NCI-H128 (cell line): ENCODE data around the gene OGA.

Source experiments
- DNase-seq: peaks from one replicate; lab custom pipeline; 2025; ENCODE audit not compliant: unreplicated experiment; lab: John Stamatoyannopoulos, UW

The OGA gene

GRCh38 chr10:101818119-101818871 lies at the start of gene OGA:
Gene OGA, minus strand, starts transcription at chr10:101818444. Its CDS starts 422 bp downstream, at chr10:101818022.
- peak; percentile 99 for DNase-seq

- DNase-seq = no peak
These were observed 49.7 kb upstream of the OGA start for GRCh38 chr10:101867931-101868330.

GRCh38 chr10:101859530-101859929 lies 41.3 kb upstream of the OGA start:
- no peak for DNase-seq

GRCh38 chr10:101858723-101859500 lies 40.7 kb upstream of the OGA start:
- DNase-seq = no peak

- DNase-seq = no peak
These were observed 39.7 kb upstream of the OGA start for GRCh38 chr10:101857802-101858476.

GRCh38 chr10:101856626-101857025 lies 38.4 kb upstream of the OGA start:
- DNase-seq = no peak

- no peak for DNase-seq
These were observed 33.3 kb upstream of the OGA start for GRCh38 chr10:101851411-101852116.

- no peak for DNase-seq
These were observed 32.5 kb upstream of the OGA start for GRCh38 chr10:101850749-101851148.

GRCh38 chr10:101848894-101849351 lies 30.7 kb upstream of the OGA start:
- DNase-seq = no peak

GRCh38 chr10:101848408-101848807 lies 30.2 kb upstream of the OGA start:
- DNase-seq = no peak

- no peak for DNase-seq
These were observed 27.6 kb upstream of the OGA start for GRCh38 chr10:101845893-101846292.

GRCh38 chr10:101843032-101844021 lies 25.1 kb upstream of the OGA start, which contains the start of gene KCNIP2:
Gene KCNIP2, minus strand, starts transcription at chr10:101843800. Its CDS starts 232 bp downstream, at chr10:101843568.
- peak; percentile 9 for DNase-seq

GRCh38 chr10:101841826-101842225 lies 23.6 kb upstream of the OGA start:
- DNase-seq = no peak

GRCh38 chr10:101840741-101841453 lies 22.7 kb upstream of the OGA start:
- peak; percentile 37 for DNase-seq

GRCh38 chr10:101840102-101840684 lies 21.9 kb upstream of the OGA start:
- DNase-seq = no peak

- no peak for DNase-seq
These were observed 21.3 kb upstream of the OGA start for GRCh38 chr10:101839416-101840063.

- no peak for DNase-seq
These were observed 20.8 kb upstream of the OGA start for GRCh38 chr10:101839002-101839401.

GRCh38 chr10:101838416-101838970 lies 20.2 kb upstream of the OGA start:
- no peak for DNase-seq
